Heart left ventricle (tissue), 16 donors: ENCODE results near the gene SLC4A1AP. TPM values are rescaled to one million over a fixed set of nuclear protein-coding genes. Genes with fewer than 3 reads are reported as not detected.
A peak's percentile ranks its signal among the peaks of the same experiment; 100 is the strongest.

Experiments
- ATAC-seq, 4 donors: fragments of 200-7000 bp; cut with Tn5 transposase; one replicate each; pipeline ENCODE4 v1.9.1; 2020 to 2022; ENCODE audit warnings: moderate library complexity in 4 of 4, mild to moderate bottlenecking in 3 of 4, moderate number of reproducible peaks in 1 of 4
- DNase-seq, 5 donors: peaks; one replicate each; pipeline ENCODE4 v3.0.0-alpha.2; 2020
- H3K27ac ChIP-seq, 12 donors: fragments of 200-600 bp; sonication (generic) in 4 of 12; one replicate each; pipeline versions ENCODE4 v1.5.0 to v1.8.0; 2016 to 2022; ENCODE audit warnings: mild to moderate bottlenecking in 2 of 12
- H3K27me3 ChIP-seq, 9 donors: fragments of 200-600 bp; sonication (generic) in 2 of 9; one replicate each; pipeline versions ENCODE4 v1.5.1 to v1.8.0; 2016 to 2022; ENCODE audit warnings: mild to moderate bottlenecking in 3 of 9
- H3K36me3 ChIP-seq, 9 donors: fragments of 200-600 bp; sonication (generic) in 2 of 9; one replicate each; pipeline versions ENCODE4 v1.5.0 to v1.8.0; 2018 to 2022; ENCODE audit warnings: mild to moderate bottlenecking in 2 of 9
- H3K4me1 ChIP-seq, 12 donors: fragments of 200-600 bp; sonication (generic) in 4 of 12; one replicate each; pipeline versions ENCODE4 v1.5.0 to v1.8.0; 2016 to 2022; ENCODE audit warnings: mild to moderate bottlenecking in 3 of 12
- H3K4me3 ChIP-seq, 12 donors: fragments of 200-600 bp; sonication (generic) in 4 of 12; one replicate each; pipeline versions ENCODE4 v1.5.0 to v1.8.0; 2017 to 2022; ENCODE audit warnings: mild to moderate bottlenecking in 9 of 12, moderate library complexity in 4 of 12
- H3K9me3 ChIP-seq, 12 donors: fragments of 200-600 bp; sonication (generic) in 4 of 12; one replicate each; pipeline versions ENCODE4 v1.5.0 to v1.8.0; 2016 to 2022; ENCODE audit warnings: mild to moderate bottlenecking in 1 of 12
- POLR2A ChIP-seq, 2 donors: fragments of 450-650 bp; IDR thresholded peaks; one replicate each; pipeline ENCODE4 v1.6.1; 2017; ENCODE audit warnings: antibody characterized with exemption in 2 of 2, mild to moderate bottlenecking in 2 of 2, moderate library complexity in 2 of 2
- WGBS, 4 donors: extraction: QIAGEN DNeasy Blood & Tissue Kit in 2 of 4; methylation state at CpG; one replicate each; pipeline versions ENCODE4 v1.1.5 to v1.1.7; 2013 to 2018; 5-methylcytosine and 5-hydroxymethylcytosine counted together
- intact Hi-C, 10 donors: fragments of 100-400 bp; cut with DNase I; formaldehyde crosslinking; loops; one replicate each; pipeline versions ENCODE4 v1.11.1 to v1.14.2; 2022
- polyA plus RNA-seq, 2 donors: library from polyadenylated mRNA; stranded (reverse); fragments of 200-250 nt; gene quantifications; one replicate each; pipeline ENCODE4 v1.2.3, GENCODE V29; 2013
- total RNA-seq, 9 donors: library from RNA; depleted of rRNA in 2 of 9; stranded (reverse); fragments of >200 nt in 2 of 9; fragmentation: NEBNext Ultra II Directional in 3 of 9; extraction: Animal tissue kit (Norgen Biotek cat#: 25700) in 3 of 9; gene quantifications; one replicate each; pipeline versions ENCODE4 v1.1.0 to v1.2.4, GENCODE V29; 2016 to 2023
- TF ChIP-seq, protein P1 (sequence below), 12 donors: fragments of 200-600 bp; sonication (generic) in 4 of 12; IDR thresholded peaks; one replicate each; pipeline versions ENCODE4 v1.5.0 to v1.8.0; 2018 to 2022; ENCODE audit warnings: antibody characterized with exemption in 12 of 12, mild to moderate bottlenecking in 5 of 12
- donor health status: ischemic (EF 13 %, LVEDD 7.1; RV severe dilation, severe dysfunction).
- donor health status: healthy with polysubstance abuse.
- donor health status: DM: no; HTN: yes; CAD: no.
- donor health status: DM: no; HTN: no; CAD: no.
- donor health status: ischemic (EF 25% LVEDD 6.9; RV normal size, moderate dysfunction).
- donor health status: ischemic (EF 25% LVEDD 5.7; RV mildly dilated, moderate dysfunction).
- donor health status: healthy.
- donor health status: DM: yes; HTN: yes; CAD: no.
- donor health status: ischemic (EF 35%, LVEDD 5.7; RV mildly dilated, moderate dysfunction).
- donor health status: nonischemic (EF 11% LVEDD 7.7; RV severe dilation, severe dysfunction).
- donor health status: DM: yes; HTN: yes; CAD: no.
- donor health status: PGD.
- donor health status: ischemic (EF 29% LVEDD 5.4; RV normal size, mild dysfunction).
- donor health status: nonischemic (EF 23%, LVEDD 6.1; RV moderate dilation, normal function).

Gene SLC4A1AP
- total and polyA plus RNA-seq, 11 donors: 14.9 to 27.8 (median 22.4) TPM

- H3K9me3 ChIP-seq: no peaks in the 10 kb centered on the region
- 75 to 85% (median 84%) methylated on average over 1 of the region's 1 CpG for WGBS, 4 donors
- H3K4me3 ChIP-seq: no peak overlapping the region
- intact Hi-C loops: loop anchor here in 9 of 10 donors (1.0 to 10.0 kb wide), 9 partner anchors 694 to 752 kb away; no protein-coding TSS in a partner anchor
- ATAC-seq (no peak), DNase-seq (no peak)
- peaks cover 0 to 36% (median 22%) of the 10 kb centered on the region in 12 donors for H3K4me1 ChIP-seq
- no peak for TF ChIP-seq POLR2A (IDR thresholded peaks at IDR 0.05)
- TF ChIP-seq, protein P1, sequence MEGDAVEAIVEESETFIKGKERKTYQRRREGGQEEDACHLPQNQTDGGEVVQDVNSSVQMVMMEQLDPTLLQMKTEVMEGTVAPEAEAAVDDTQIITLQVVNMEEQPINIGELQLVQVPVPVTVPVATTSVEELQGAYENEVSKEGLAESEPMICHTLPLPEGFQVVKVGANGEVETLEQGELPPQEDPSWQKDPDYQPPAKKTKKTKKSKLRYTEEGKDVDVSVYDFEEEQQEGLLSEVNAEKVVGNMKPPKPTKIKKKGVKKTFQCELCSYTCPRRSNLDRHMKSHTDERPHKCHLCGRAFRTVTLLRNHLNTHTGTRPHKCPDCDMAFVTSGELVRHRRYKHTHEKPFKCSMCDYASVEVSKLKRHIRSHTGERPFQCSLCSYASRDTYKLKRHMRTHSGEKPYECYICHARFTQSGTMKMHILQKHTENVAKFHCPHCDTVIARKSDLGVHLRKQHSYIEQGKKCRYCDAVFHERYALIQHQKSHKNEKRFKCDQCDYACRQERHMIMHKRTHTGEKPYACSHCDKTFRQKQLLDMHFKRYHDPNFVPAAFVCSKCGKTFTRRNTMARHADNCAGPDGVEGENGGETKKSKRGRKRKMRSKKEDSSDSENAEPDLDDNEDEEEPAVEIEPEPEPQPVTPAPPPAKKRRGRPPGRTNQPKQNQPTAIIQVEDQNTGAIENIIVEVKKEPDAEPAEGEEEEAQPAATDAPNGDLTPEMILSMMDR (IDR thresholded peaks at IDR 0.05): no peak
- H3K36me3 ChIP-seq: peaks cover 0 to 15% (median 7%) of the 10 kb centered on the region in 9 donors
- H3K27me3 ChIP-seq: no peaks in the 10 kb centered on the region
- H3K27ac ChIP-seq: no peak overlapping the region
Observed at GRCh38 chr2:27702302-27702701, 38.6 kb downstream of the SLC4A1AP start.

DNA sequence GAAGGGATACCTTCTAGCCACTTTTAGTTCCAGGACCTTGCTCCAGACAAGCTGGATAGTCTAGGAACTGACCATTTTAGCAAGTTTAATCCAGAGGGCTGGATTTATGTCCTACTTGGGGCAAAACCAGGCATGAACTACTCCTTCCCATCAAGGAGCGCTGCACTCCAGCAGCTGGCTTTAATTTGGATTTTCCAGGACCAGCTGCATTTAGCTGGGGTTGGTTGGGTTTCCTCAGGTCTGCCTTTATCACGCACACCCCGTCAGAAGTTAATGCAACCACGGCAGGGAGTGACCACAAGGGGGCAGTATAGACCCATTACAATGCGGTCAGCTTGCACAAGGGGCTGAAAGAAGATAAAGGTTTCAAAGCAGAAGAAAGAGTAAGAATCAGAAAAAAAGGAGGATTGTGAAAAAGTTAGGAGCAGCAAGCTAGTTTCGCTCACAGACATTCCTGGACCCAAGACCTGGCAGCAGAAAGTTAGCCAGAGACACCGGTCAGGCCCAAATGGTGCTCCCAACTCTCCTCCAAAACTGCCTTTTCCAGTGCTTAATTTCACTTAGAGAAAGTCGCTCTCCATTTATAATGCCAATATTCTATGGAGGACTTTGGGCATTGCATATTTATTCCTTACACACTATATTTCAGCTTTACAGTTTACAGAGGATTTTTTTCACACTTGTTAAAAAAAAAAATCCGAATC, 40.1 kb downstream of the SLC4A1AP start:
- no peak for TF ChIP-seq POLR2A (IDR thresholded peaks at IDR 0.05)
- TF ChIP-seq, protein P1 (IDR thresholded peaks at IDR 0.05): peak; percentile 89 to 97 (median 94)
- intact Hi-C loops: loop anchor here (1.0 to 10.0 kb wide), 9 partner anchors 693 to 751 kb away; no protein-coding TSS in a partner anchor
- ATAC-seq (peak; percentile 48 to 66 (median 56)), DNase-seq (peak; percentile 74 to 83 (median 79))
- no peaks in the 10 kb centered on the region for H3K9me3 ChIP-seq
- H3K36me3 ChIP-seq: peaks cover 0 to 4% (median 0%) of the 10 kb centered on the region in 9 donors
- H3K27me3 ChIP-seq: no peaks in the 10 kb centered on the region
- 26 to 29% (median 27%) methylated on average over 9 of the region's 9 CpGs for WGBS, 4 donors
- no peak overlapping the region for H3K4me3 ChIP-seq
- peak overlapping the region in 2 of 12 donors; percentile 8 to 82 for H3K27ac ChIP-seq
- H3K4me1 ChIP-seq: peaks cover 0 to 42% (median 26%) of the 10 kb centered on the region in 12 donors

DNA sequence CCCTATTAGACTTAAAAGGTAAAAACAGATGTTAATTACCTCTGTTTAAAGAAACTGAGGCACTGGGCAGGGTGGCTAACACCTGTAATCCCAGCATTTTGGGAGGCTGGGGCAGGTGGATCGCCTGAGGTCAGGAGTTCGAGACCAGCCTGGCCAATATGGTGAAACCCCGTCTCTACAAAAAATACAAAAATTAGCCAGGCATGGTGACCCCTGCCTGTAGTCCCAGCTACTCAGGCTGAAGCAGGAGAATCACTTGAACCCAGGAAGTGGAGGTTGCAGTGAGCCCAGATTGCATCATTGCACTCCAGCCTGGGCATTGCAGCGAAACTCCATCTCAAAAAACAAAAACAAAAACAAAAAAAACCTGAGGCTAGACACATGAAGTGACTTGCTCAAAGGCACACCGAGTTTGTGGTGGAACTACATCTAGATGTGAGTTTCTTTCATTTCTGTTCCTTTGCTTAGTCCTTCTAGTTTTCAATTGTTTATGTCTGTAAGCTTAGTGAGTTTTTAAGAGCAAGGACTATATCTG, 40.7 kb downstream of the SLC4A1AP start:
- Histone ChIP-seq H3K36me3 (no peaks in the 10 kb centered on the region), H3K4me3 (no peak overlapping the region), H3K9me3 (no peaks in the 10 kb centered on the region), H3K4me1 (peaks cover 0 to 42% (median 27%) of the 10 kb centered on the region in 12 donors), H3K27ac (peak overlapping the region in 4 of 12 donors; percentile 8 to 85 (median 81)), H3K27me3 (no peaks in the 10 kb centered on the region)
- DNase-seq: no peak
- ATAC-seq: no peak
- intact Hi-C loops: loop anchor here in 7 of 10 donors (2.0 to 10.0 kb wide), 6 partner anchors 693 to 750 kb away; no protein-coding TSS in a partner anchor
- no peak for TF ChIP-seq POLR2A (IDR thresholded peaks at IDR 0.05)
- TF ChIP-seq, protein P1 (IDR thresholded peaks at IDR 0.05): no peak
- 91 to 97% (median 94%) methylated on average over 5 of the region's 5 CpGs for WGBS, 4 donors
